ENCODE data around the gene CCDC110.
A peak's percentile ranks its signal among the peaks of the same experiment; 100 is the strongest.

CCDC110 gene

GRCh38 chr4:185421366-185422124 lies 50.0 kb downstream of the CCDC110 start:
- DNase-seq (ENCODE audit: low spot score) (no peak), FAIRE-seq (no peak)

GRCh38 chr4:185416955-185417354 lies 54.6 kb downstream of the CCDC110 start:
- no peak for FAIRE-seq
- no peak for DNase-seq (ENCODE audit: low spot score)

GRCh38 chr4:185412412-185412811 lies 59.1 kb downstream of the CCDC110 start:
- FAIRE-seq (no peak), DNase-seq (ENCODE audit: low spot score) (no peak)

- no peak for FAIRE-seq
- no peak for DNase-seq (ENCODE audit: low spot score)
Observed at GRCh38 chr4:185411849-185412248, 59.7 kb downstream of the CCDC110 start.

GRCh38 chr4:185408432-185408831 lies 63.1 kb downstream of the CCDC110 start:
- no peak for FAIRE-seq
- DNase-seq (ENCODE audit: low spot score) = no peak

- DNase-seq (ENCODE audit: low spot score) (no peak), FAIRE-seq (no peak)
Observed at GRCh38 chr4:185405296-185405999, 66.1 kb downstream of the CCDC110 start.

- FAIRE-seq = no peak
- no peak for DNase-seq (ENCODE audit: low spot score)
Observed at GRCh38 chr4:185404031-185404430, 67.5 kb downstream of the CCDC110 start.

GRCh38 chr4:185399466-185399865 lies 72.1 kb downstream of the CCDC110 start:
- DNase-seq (ENCODE audit: low spot score) = no peak
- FAIRE-seq = no peak

GRCh38 chr4:185398618-185399017 lies 72.9 kb downstream of the CCDC110 start:
- FAIRE-seq (no peak), DNase-seq (ENCODE audit: low spot score) (no peak)

GRCh38 chr4:185396724-185397385 lies 74.7 kb downstream of the CCDC110 start, which contains the start of gene ANKRD37:
Gene ANKRD37, plus strand, starts transcription at chr4:185396841. Its CDS starts 83 bp downstream, at chr4:185396924.
- no peak for FAIRE-seq
- no peak for DNase-seq (ENCODE audit: low spot score)

GRCh38 chr4:185395956-185396723 lies 75.4 kb downstream of the CCDC110 start:
- DNase-seq (ENCODE audit: low spot score) = peak; percentile 98
- peak; percentile 69 for FAIRE-seq

- FAIRE-seq (no peak), DNase-seq (ENCODE audit: low spot score) (no peak)
Observed at GRCh38 chr4:185395238-185395955, 76.1 kb downstream of the CCDC110 start, which contains the start of gene LRP2BP. Gene LRP2BP, minus strand, starts transcription at chr4:185395924. Its CDS starts 17,738 bp downstream, at chr4:185378186.

All from urothelium cell line (cell line).